LNCAP (cell line): ENCODE measurements around the gene NEURL1B.

ENCODE experiments used
- CTCF ChIP-seq: fragments of 450-650 bp; IDR thresholded peaks from 2 replicates; pipeline ENCODE4 v1.5.1; 2017; ENCODE audit warnings: mild to moderate bottlenecking

The NEURL1B gene

GRCh38 chr5:172664681-172665541 lies 23.8 kb downstream of the NEURL1B start:
- TF ChIP-seq CTCF, result no peak

GRCh38 chr5:172666251-172666650 lies 25.2 kb downstream of the NEURL1B start:
- TF ChIP-seq CTCF, result no peak

- TF ChIP-seq CTCF, result no peak
Measured at GRCh38 chr5:172667786-172668593, 26.9 kb downstream of the NEURL1B start.

GRCh38 chr5:172668594-172669071 lies 27.6 kb downstream of the NEURL1B start:
- TF ChIP-seq CTCF, result no peak

GRCh38 chr5:172669386-172670004 lies 28.4 kb downstream of the NEURL1B start:
- no peak for TF ChIP-seq CTCF

GRCh38 chr5:172670005-172670402 lies 28.9 kb downstream of the NEURL1B start:
- TF ChIP-seq CTCF, result no peak

GRCh38 chr5:172670444-172670843 lies 29.4 kb downstream of the NEURL1B start:
- TF ChIP-seq CTCF, result no peak
